Neutrophil (primary cell): Measurements from ENCODE around the gene ANKRD27.

Experiments used
- H3K27ac ChIP-seq: fragments of 200-600 bp; sonication (generic); 2 replicates; pipeline ENCODE4 v1.5.1; 2016; ENCODE audit warnings: mild to moderate bottlenecking, moderate library complexity
- H3K27me3 ChIP-seq: fragments of 200-600 bp; sonication (generic); 2 replicates; pipeline ENCODE4 v1.6.0; 2016; ENCODE audit warnings: mild to moderate bottlenecking
- H3K36me3 ChIP-seq: fragments of 200-600 bp; sonication (generic); 2 replicates; pipeline ENCODE4 v1.5.1; 2017
- H3K4me1 ChIP-seq, 2 experiments: fragments of 200-600 bp in 1 of 2; sonication (generic) in 1 of 2; 1 replicate in 1 of 2; 2 replicates in 1 of 2; pipeline versions ENCODE4 v1.5.1 to v1.6.1; 2013 to 2016; ENCODE audit warnings: low read depth in 1 of 2, low read length in 1 of 2, mild to moderate bottlenecking in 1 of 2, moderate library complexity in 1 of 2; ENCODE audit not compliant: control insufficient read depth in 1 of 2, insufficient read depth in 1 of 2
- H3K4me3 ChIP-seq, 2 experiments: fragments of 200-600 bp in 1 of 2; sonication (generic) in 1 of 2; 1 replicate in 1 of 2; 2 replicates in 1 of 2; pipeline ENCODE4 v1.5.1; 2013 to 2016; ENCODE audit warnings: low read depth in 1 of 2, low read length in 1 of 2, mild to moderate bottlenecking in 1 of 2, moderate library complexity in 1 of 2
- H3K9me3 ChIP-seq: fragments of 200-600 bp; sonication (generic); 2 replicates; pipeline ENCODE4 v1.5.1; 2016
- TF ChIP-seq, protein P1 (sequence below): fragments of 200-600 bp; sonication (generic); IDR thresholded peaks from 2 replicates; pipeline ENCODE4 v1.5.1; 2016; ENCODE audit warnings: antibody characterized with exemption

The ANKRD27 gene

DNA sequence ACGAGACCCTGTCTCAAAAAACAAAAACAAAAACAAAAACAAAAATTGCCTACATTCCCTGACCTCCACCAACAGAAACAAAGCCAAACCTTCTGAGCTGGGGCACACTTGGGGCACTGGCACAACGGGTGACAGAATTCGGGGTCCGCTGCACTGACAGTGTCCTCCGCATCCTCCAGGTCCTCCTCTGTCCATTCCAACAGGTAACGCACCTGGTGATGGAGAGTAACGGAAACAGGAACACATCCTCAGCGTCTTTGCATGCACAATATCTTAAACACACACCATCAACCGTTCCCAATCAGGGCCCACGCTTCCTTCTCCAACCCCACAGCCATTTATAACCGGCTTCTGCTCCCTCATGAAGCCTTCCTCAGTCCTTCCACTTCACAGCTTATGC, 59.4 kb downstream of the ANKRD27 start:
- Histone ChIP-seq H3K36me3 (peaks cover 79% of the 10 kb centered on the region), H3K4me1 (no peaks in the 10 kb centered on the region), H3K27me3 (no peaks in the 10 kb centered on the region), H3K9me3 (no peaks in the 10 kb centered on the region), H3K27ac (no peak overlapping the region), H3K4me3 (no peak overlapping the region)
- TF ChIP-seq, protein P1, sequence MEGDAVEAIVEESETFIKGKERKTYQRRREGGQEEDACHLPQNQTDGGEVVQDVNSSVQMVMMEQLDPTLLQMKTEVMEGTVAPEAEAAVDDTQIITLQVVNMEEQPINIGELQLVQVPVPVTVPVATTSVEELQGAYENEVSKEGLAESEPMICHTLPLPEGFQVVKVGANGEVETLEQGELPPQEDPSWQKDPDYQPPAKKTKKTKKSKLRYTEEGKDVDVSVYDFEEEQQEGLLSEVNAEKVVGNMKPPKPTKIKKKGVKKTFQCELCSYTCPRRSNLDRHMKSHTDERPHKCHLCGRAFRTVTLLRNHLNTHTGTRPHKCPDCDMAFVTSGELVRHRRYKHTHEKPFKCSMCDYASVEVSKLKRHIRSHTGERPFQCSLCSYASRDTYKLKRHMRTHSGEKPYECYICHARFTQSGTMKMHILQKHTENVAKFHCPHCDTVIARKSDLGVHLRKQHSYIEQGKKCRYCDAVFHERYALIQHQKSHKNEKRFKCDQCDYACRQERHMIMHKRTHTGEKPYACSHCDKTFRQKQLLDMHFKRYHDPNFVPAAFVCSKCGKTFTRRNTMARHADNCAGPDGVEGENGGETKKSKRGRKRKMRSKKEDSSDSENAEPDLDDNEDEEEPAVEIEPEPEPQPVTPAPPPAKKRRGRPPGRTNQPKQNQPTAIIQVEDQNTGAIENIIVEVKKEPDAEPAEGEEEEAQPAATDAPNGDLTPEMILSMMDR: no peak

DNA sequence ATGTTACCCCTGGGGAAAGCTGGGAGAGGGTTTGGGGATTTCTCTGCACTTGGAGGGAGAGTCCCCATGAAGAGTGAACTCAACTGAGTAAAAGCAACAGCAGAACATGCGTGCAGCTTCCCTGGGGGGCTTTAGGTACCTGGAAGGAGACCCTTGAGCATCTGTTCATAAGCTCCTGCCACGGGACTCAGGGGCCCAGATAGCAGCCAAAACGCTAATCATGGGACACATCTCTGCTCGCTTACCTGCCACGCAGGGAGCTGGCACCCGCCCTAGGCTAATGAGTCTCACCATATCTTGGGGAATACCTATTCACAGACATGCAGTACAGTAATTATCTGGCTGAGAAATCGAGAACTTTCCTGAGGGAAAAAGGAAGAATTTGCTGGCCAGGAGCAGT, 60.1 kb downstream of the ANKRD27 start:
- H3K9me3 ChIP-seq: no peaks in the 10 kb centered on the region
- H3K4me1 ChIP-seq: no peaks in the 10 kb centered on the region
- TF ChIP-seq, protein P1: no peak
- peaks cover 78% of the 10 kb centered on the region for H3K36me3 ChIP-seq
- H3K27me3 ChIP-seq: no peaks in the 10 kb centered on the region
- no peak overlapping the region for H3K27ac ChIP-seq
- no peak overlapping the region for H3K4me3 ChIP-seq

DNA sequence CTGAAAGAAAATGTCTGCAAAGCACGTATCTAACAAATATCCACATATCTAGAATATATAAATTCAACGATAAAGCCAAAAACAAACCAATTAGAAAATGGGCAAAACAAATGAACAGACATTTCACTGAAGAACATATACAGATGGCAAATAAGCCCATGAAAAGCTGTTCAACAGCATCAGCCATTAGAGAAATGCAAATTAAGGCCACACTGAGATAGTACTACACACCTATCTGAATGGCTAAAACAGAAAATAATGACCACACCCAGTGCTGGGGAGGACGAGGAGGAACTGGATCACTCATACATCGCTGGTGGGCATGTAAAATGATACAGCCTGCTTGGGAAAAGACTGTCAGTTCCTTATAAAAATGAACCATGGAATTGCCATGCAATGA, 62.0 kb downstream of the ANKRD27 start:
- no peak overlapping the region for H3K4me3 ChIP-seq
- peaks cover 72% of the 10 kb centered on the region for H3K36me3 ChIP-seq
- no peak overlapping the region for H3K27ac ChIP-seq
- no peaks in the 10 kb centered on the region for H3K27me3 ChIP-seq
- TF ChIP-seq, protein P1: no peak
- H3K4me1 ChIP-seq: no peaks in the 10 kb centered on the region
- H3K9me3 ChIP-seq: no peaks in the 10 kb centered on the region

DNA sequence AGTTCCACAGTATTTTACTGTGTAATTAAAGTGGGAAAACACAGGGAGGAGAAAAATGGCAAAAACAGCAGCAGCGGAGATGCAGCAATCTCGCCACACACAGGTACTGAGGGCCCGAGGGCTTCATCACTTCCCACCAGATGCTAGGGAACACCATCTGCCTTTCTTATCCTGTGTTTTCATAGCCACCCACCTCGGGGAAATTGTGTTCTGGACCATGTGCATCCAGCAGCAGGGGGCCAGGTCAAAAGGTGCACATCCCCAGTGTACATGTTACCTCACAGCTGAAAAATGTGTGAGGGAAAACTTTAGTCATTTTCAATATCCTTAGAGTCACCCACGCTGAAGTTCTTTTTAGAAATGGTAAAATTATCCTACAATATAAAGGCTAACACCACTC, 63.8 kb downstream of the ANKRD27 start:
- TF ChIP-seq, protein P1: no peak
- H3K9me3 ChIP-seq: no peaks in the 10 kb centered on the region
- no peaks in the 10 kb centered on the region for H3K27me3 ChIP-seq
- no peak overlapping the region for H3K27ac ChIP-seq
- peaks cover 68% of the 10 kb centered on the region for H3K36me3 ChIP-seq
- no peaks in the 10 kb centered on the region for H3K4me1 ChIP-seq
- H3K4me3 ChIP-seq: no peak overlapping the region

DNA sequence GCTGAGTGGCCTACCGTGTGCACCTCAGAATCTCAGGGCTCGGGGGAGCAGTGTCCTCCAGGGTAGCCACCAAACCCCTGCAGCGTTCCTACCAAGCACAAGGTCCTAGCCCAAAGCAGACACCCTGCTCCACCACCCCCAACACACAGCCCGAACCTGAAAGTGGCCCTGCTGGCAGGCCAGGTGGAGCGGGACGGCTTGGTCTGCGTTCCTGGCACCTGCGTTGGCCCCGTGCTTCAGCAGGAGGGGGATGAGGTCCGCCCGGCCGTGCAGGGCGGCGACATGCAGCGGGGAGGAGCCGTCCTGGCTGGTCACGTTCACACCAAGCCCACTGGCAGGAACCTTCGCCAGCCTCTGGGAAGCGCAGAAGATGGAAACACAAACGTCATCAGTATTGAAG, 67.5 kb downstream of the ANKRD27 start:
- no peak overlapping the region for H3K27ac ChIP-seq
- H3K9me3 ChIP-seq: no peaks in the 10 kb centered on the region
- TF ChIP-seq, protein P1: no peak
- no peaks in the 10 kb centered on the region for H3K27me3 ChIP-seq
- peaks cover 71% of the 10 kb centered on the region for H3K36me3 ChIP-seq
- no peak overlapping the region for H3K4me3 ChIP-seq
- no peaks in the 10 kb centered on the region for H3K4me1 ChIP-seq

DNA sequence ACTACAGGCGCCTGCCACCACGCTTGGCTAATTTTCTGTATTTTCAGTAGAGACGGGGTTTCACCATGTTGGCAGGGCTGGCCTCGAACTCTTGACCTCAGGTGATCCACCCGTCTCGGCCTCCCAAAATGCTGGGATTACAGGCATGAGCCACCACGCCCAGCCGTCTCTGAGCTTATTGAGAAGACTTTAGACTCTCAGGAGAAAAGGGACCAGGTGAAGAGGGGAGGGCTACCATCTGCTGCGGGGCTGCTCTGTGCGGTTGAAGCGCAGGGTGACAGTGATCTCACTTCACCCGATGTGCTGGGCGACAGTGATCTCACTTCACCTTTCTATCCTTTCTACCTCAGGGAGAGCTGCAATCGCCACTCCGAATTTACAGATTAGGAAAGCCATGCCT, 68.7 kb downstream of the ANKRD27 start:
- H3K9me3 ChIP-seq: no peaks in the 10 kb centered on the region
- H3K36me3 ChIP-seq: peaks cover 74% of the 10 kb centered on the region
- TF ChIP-seq, protein P1: no peak
- H3K27me3 ChIP-seq: no peaks in the 10 kb centered on the region
- no peak overlapping the region for H3K4me3 ChIP-seq
- no peak overlapping the region for H3K27ac ChIP-seq
- H3K4me1 ChIP-seq: no peaks in the 10 kb centered on the region
